Uterus (tissue), 4 donors: ENCODE results near the gene RASSF4. TPM values are rescaled to one million over a fixed set of nuclear protein-coding genes. Genes with fewer than 3 reads are reported as not detected.
A peak's percentile ranks its signal among the peaks of the same experiment; 100 is the strongest.

Source experiments
- DNase-seq, 2 donors: peaks; one replicate each; pipeline ENCODE4 v3.0.0-alpha.2; 2019 to 2020
- H3K27ac ChIP-seq, 2 donors: fragments of 200-600 bp; sonication (generic); 1 replicate in 1 of 2; 2 replicates in 1 of 2; pipeline ENCODE4 v1.5.1; 2016 to 2018
- H3K27me3 ChIP-seq, 2 donors: fragments of 200-600 bp; sonication (generic); one replicate each; pipeline ENCODE4 v1.5.1; 2018 to 2019; ENCODE audit warnings: control low read depth in 1 of 2
- H3K36me3 ChIP-seq, 2 donors: fragments of 200-600 bp; sonication (generic); one replicate each; pipeline ENCODE4 v1.5.1; 2019; ENCODE audit warnings: control low read depth in 1 of 2
- H3K4me1 ChIP-seq, 2 donors: fragments of 200-600 bp; sonication (generic); one replicate each; pipeline ENCODE4 v1.5.1; 2018 to 2019; ENCODE audit warnings: control low read depth in 1 of 2
- H3K4me3 ChIP-seq, 2 donors: fragments of 200-600 bp; sonication (generic); 1 replicate in 1 of 2; 2 replicates in 1 of 2; pipeline ENCODE4 v1.5.1; 2018 to 2019; ENCODE audit warnings: mild to moderate bottlenecking in 1 of 2
- H3K9me3 ChIP-seq, 2 donors: fragments of 200-600 bp; sonication (generic); one replicate each; pipeline ENCODE4 v1.5.1; 2019; ENCODE audit warnings: control low read depth in 1 of 2
- CTCF ChIP-seq, 4 experiments: fragments of 200-600 bp in 2 of 4; fragments of 450-650 bp in 2 of 4; sonication (generic) in 2 of 4; IDR thresholded peaks; one replicate each; pipeline ENCODE4 v1.5.1; 2016 to 2019; ENCODE audit warnings: antibody characterized with exemption in 4 of 4, mild to moderate bottlenecking in 2 of 4, moderate library complexity in 1 of 4
- POLR2A ChIP-seq, 2 donors: fragments of 450-650 bp; IDR thresholded peaks; one replicate each; pipeline ENCODE4 v1.6.1; 2016; ENCODE audit warnings: antibody characterized with exemption in 2 of 2, mild to moderate bottlenecking in 1 of 2, moderate library complexity in 1 of 2
- intact Hi-C: fragments of 100-400 bp; cut with DNase I; formaldehyde crosslinking; loops from one replicate; pipeline ENCODE4 v1.15.1; 2023; ENCODE audit warnings: low total_unique reads
- total RNA-seq, 4 donors: library from RNA; depleted of rRNA in 3 of 4; stranded (reverse); fragments of >200 nt in 3 of 4; gene quantifications; one replicate each; pipeline versions ENCODE4 v1.1.0 to v1.2.4, GENCODE V29; 2014 to 2023
- donor health status: DM: yes; HTN: yes; CAD: no.

RASSF4 gene
- total RNA-seq, 4 donors from 2014 or later = 6.1 to 26.5 (median 8.2) TPM

- intact Hi-C loops = no loop called here
These were observed 1.1 kb downstream of the RASSF4 start for GRCh38 chr10:44960482-44961229.

GRCh38 chr10:44961230-44961571 lies 1.6 kb downstream of the RASSF4 start:
- no peak for DNase-seq
- Histone ChIP-seq H3K4me3 (no peak overlapping the region), H3K9me3 (no peaks in the 10 kb centered on the region), H3K36me3 (no peaks in the 10 kb centered on the region), H3K4me1 (peaks cover 0 to 8% of the 10 kb centered on the region in 2 donors), H3K27ac (no peak overlapping the region), H3K27me3 (no peaks in the 10 kb centered on the region)
- TF ChIP-seq POLR2A (IDR thresholded peaks at IDR 0.05) (no peak), CTCF (IDR thresholded peaks at IDR 0.05) (no peak)
- intact Hi-C loops = no loop called here

More at GRCh38 chr10:44960482-44961229, 1.1 kb downstream of the RASSF4 start:
- Histone ChIP-seq H3K9me3 (no peaks in the 10 kb centered on the region), H3K27ac (peak overlapping the region in 1 of 2 donors; percentile 34), H3K36me3 (no peaks in the 10 kb centered on the region), H3K4me3 (no peak overlapping the region), H3K4me1 (peaks cover 0 to 8% of the 10 kb centered on the region in 2 donors), H3K27me3 (no peaks in the 10 kb centered on the region)
- no peak for DNase-seq
- TF ChIP-seq CTCF (IDR thresholded peaks at IDR 0.05) (no peak), POLR2A (IDR thresholded peaks at IDR 0.05) (no peak)

GRCh38 chr10:44961931-44962750 lies 2.5 kb downstream of the RASSF4 start:
- Histone ChIP-seq H3K9me3 (no peaks in the 10 kb centered on the region), H3K36me3 (no peaks in the 10 kb centered on the region), H3K4me3 (no peak overlapping the region), H3K4me1 (peaks cover 0 to 8% of the 10 kb centered on the region in 2 donors), H3K27me3 (no peaks in the 10 kb centered on the region), H3K27ac (no peak overlapping the region)
- DNase-seq = no peak
- TF ChIP-seq POLR2A (IDR thresholded peaks at IDR 0.05) = no peak
- no peak for TF ChIP-seq CTCF (IDR thresholded peaks at IDR 0.05)
- intact Hi-C loops = no loop called here

- intact Hi-C loops = no loop called here
- no peaks in the 10 kb centered on the region for H3K9me3 ChIP-seq
- no peak for DNase-seq
- TF ChIP-seq CTCF (IDR thresholded peaks at IDR 0.05) (no peak), POLR2A (IDR thresholded peaks at IDR 0.05) (no peak)
- H3K27ac ChIP-seq = peak overlapping the region in 1 of 2 donors; percentile 37
- H3K36me3 ChIP-seq = no peaks in the 10 kb centered on the region
- H3K27me3 ChIP-seq = no peaks in the 10 kb centered on the region
- no peak overlapping the region for H3K4me3 ChIP-seq
- H3K4me1 ChIP-seq = peaks cover 0 to 8% of the 10 kb centered on the region in 2 donors
These were observed 3.5 kb downstream of the RASSF4 start for GRCh38 chr10:44962870-44963738.
